GM18507 (cell line): ENCODE data around the gene CD300A.

Experiments used
- DNase-seq: peaks from one replicate; pipeline ENCODE4 v3.0.0; 2011; ENCODE audit warnings: low read depth; ENCODE audit not compliant: insufficient read length; ENCODE audit errors: extremely low spot score
- FAIRE-seq: peaks from 2 replicates; lab custom pipeline; 2011; peaks lifted over from hg19 to GRCh38; lab: Jason Lieb, UNC

CD300A gene

GRCh38 chr17:74528491-74529199 lies 62.2 kb downstream of the CD300A start:
- peak; percentile 52 for DNase-seq
- FAIRE-seq = peak; percentile 88

GRCh38 chr17:74529243-74529642 lies 62.8 kb downstream of the CD300A start:
- FAIRE-seq (no peak), DNase-seq (no peak)

GRCh38 chr17:74530831-74531150 lies 64.4 kb downstream of the CD300A start:
- no peak for DNase-seq
- no peak for FAIRE-seq

GRCh38 chr17:74531231-74531761 lies 64.9 kb downstream of the CD300A start, which contains the start of gene CD300LB:
Gene CD300LB (minus strand): TSS chr17:74531475. CDS start chr17:74531350, 125 bp downstream.
- DNase-seq = peak; percentile 33
- peak; percentile 86 for FAIRE-seq

GRCh38 chr17:74532115-74532514 lies 65.7 kb downstream of the CD300A start:
- DNase-seq = no peak
- FAIRE-seq = peak; percentile 81
